ENCODE data around the gene PERM1. TPM values are rescaled to one million over a fixed set of nuclear protein-coding genes. Genes with fewer than 3 reads are reported as not detected.

The PERM1 gene
- total RNA-seq, 1 experiment from 2014 or later, result not detected

- intact Hi-C loops (cut with micrococcal nuclease; ENCODE audit: unreplicated experiment), result no loop called here
- TF ChIP-seq CTCF (IDR thresholded peaks at IDR 0.05; ENCODE audit: unreplicated experiment), result no peak
- BruUV-seq (replicated peaks), result no TSS peak
- Mint-ChIP-seq H3K4me3 (ENCODE audit: low read depth, unreplicated experiment) (peak overlapping the region; percentile 66), H3K4me1 (ENCODE audit: low read depth, unreplicated experiment) (peaks cover 18% of the 10 kb centered on the region), H3K36me3 (ENCODE audit: insufficient read depth, unreplicated experiment) (peaks cover 30% of the 10 kb centered on the region), H3K27ac (ENCODE audit: unreplicated experiment) (no peak overlapping the region), H3K9me3 (ENCODE audit: low read depth, unreplicated experiment) (no peaks in the 10 kb centered on the region), H3K27me3 (ENCODE audit: unreplicated experiment) (peaks cover 13% of the 10 kb centered on the region)
- no peak for DNase-seq
- CTCF ChIA-PET, result interaction anchor here (1.4 to 1.7 kb wide), 3 partner anchors 9 to 71 kb away, joined by 3 to 7 read pairs (median 6); partner anchors contain the start of gene PLEKHN1
Observed at GRCh38 chr1:975365-975764, 6.5 kb downstream of the PERM1 start.

GRCh38 chr1:974687-975328, 7.1 kb downstream of the PERM1 start:
- TF ChIP-seq CTCF (IDR thresholded peaks at IDR 0.05; ENCODE audit: unreplicated experiment), result no peak
- no peaks in the 10 kb centered on the region for H3K9me3 Mint-ChIP-seq (ENCODE audit: low read depth, unreplicated experiment)
- DNase-seq, result no peak
- CTCF ChIA-PET, result interaction anchor here (1.4 kb wide), 1 partner anchor 37 kb away, joined by 3 read pairs; no protein-coding TSS in a partner anchor
- no peak overlapping the region for H3K4me3 Mint-ChIP-seq (ENCODE audit: low read depth, unreplicated experiment)
- intact Hi-C loops (cut with micrococcal nuclease; ENCODE audit: unreplicated experiment), result no loop called here
- BruUV-seq (replicated peaks), result no TSS peak
- H3K4me1 Mint-ChIP-seq (ENCODE audit: low read depth, unreplicated experiment), result peaks cover 18% of the 10 kb centered on the region
- peaks cover 13% of the 10 kb centered on the region for H3K27me3 Mint-ChIP-seq (ENCODE audit: unreplicated experiment)
- no peak overlapping the region for H3K27ac Mint-ChIP-seq (ENCODE audit: unreplicated experiment)
- H3K36me3 Mint-ChIP-seq (ENCODE audit: insufficient read depth, unreplicated experiment), result peaks cover 30% of the 10 kb centered on the region

DNA sequence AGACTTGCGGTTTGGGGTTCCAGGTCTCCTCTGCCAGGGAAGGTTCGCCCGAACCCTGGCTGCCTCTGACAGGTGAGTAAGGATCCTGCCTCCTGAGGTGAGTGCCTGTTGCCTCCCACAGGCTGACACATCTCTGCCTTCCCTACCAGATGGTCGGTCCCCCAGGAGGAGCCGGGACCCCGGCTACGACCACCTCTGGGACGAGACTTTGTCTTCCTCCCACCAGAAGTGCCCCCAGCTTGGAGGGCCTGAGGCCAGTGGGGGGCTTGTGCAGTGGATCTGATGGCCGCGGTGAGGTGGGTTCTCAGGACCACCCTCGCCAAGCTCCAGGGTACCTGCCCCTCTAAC, 7.6 kb downstream of the PERM1 start:
- Mint-ChIP-seq H3K36me3 (ENCODE audit: insufficient read depth, unreplicated experiment) (peaks cover 30% of the 10 kb centered on the region), H3K9me3 (ENCODE audit: low read depth, unreplicated experiment) (no peaks in the 10 kb centered on the region), H3K27ac (ENCODE audit: unreplicated experiment) (no peak overlapping the region), H3K4me1 (ENCODE audit: low read depth, unreplicated experiment) (peaks cover 18% of the 10 kb centered on the region), H3K4me3 (ENCODE audit: low read depth, unreplicated experiment) (no peak overlapping the region), H3K27me3 (ENCODE audit: unreplicated experiment) (peaks cover 13% of the 10 kb centered on the region)
- no TSS peak for BruUV-seq (replicated peaks)
- CTCF ChIA-PET, result no interaction called here
- no peak for DNase-seq
- intact Hi-C loops (cut with micrococcal nuclease; ENCODE audit: unreplicated experiment), result no loop called here
- no peak for TF ChIP-seq CTCF (IDR thresholded peaks at IDR 0.05; ENCODE audit: unreplicated experiment)

- Mint-ChIP-seq H3K27ac (ENCODE audit: unreplicated experiment) (no peak overlapping the region), H3K4me3 (ENCODE audit: low read depth, unreplicated experiment) (no peak overlapping the region), H3K9me3 (ENCODE audit: low read depth, unreplicated experiment) (no peaks in the 10 kb centered on the region), H3K4me1 (ENCODE audit: low read depth, unreplicated experiment) (peaks cover 18% of the 10 kb centered on the region), H3K27me3 (ENCODE audit: unreplicated experiment) (peaks cover 11% of the 10 kb centered on the region), H3K36me3 (ENCODE audit: insufficient read depth, unreplicated experiment) (peaks cover 30% of the 10 kb centered on the region)
- no peak for TF ChIP-seq CTCF (IDR thresholded peaks at IDR 0.05; ENCODE audit: unreplicated experiment)
- intact Hi-C loops (cut with micrococcal nuclease; ENCODE audit: unreplicated experiment), result no loop called here
- DNase-seq, result no peak
- CTCF ChIA-PET, result no interaction called here
- no TSS peak for BruUV-seq (replicated peaks)
Observed at GRCh38 chr1:973459-974292, 8.2 kb downstream of the PERM1 start.

All from Calu3 (cell line).